Gastrocnemius medialis (tissue), 4 donors: ENCODE data around the gene HEXD. TPM values are rescaled to one million over a fixed set of nuclear protein-coding genes. Genes with fewer than 3 reads are reported as not detected.
"Not testable (repeated sequence)": the region's sequence is repeated elsewhere in the genome, so short reads cannot be mapped to it uniquely, and the experiment has no call there.

Source experiments
- ATAC-seq, 2 donors: fragments of 150-250 bp; one replicate each; pipeline ENCODE4 v1.9.1; 2016
- DNase-seq, 2 donors: peaks; one replicate each; pipeline ENCODE4 v3.0.0-alpha.2; 2019
- H3K27ac ChIP-seq, 4 donors: fragments of 200-600 bp; sonication (generic); 1 replicate in 1 of 4; 2 replicates in 3 of 4; pipeline ENCODE4 v1.5.1; 2016 to 2018; ENCODE audit warnings: mild to moderate bottlenecking in 2 of 4, moderate library complexity in 1 of 4
- H3K27me3 ChIP-seq, 3 donors: fragments of 200-600 bp; sonication (generic) in 2 of 3; 1 replicate in 1 of 3; 2 replicates in 2 of 3; pipeline versions ENCODE4 v1.5.1 to v1.6.0; 2016 to 2019; ENCODE audit warnings: mild to moderate bottlenecking in 1 of 3, moderate library complexity in 1 of 3
- H3K36me3 ChIP-seq, 2 donors: fragments of 200-600 bp; sonication (generic) in 1 of 2; one replicate each; pipeline ENCODE4 v1.5.1; 2017 to 2018
- H3K4me1 ChIP-seq, 2 donors: fragments of 200-600 bp; sonication (generic) in 1 of 2; one replicate each; pipeline ENCODE4 v1.5.1; 2016 to 2017; ENCODE audit warnings: mild to moderate bottlenecking in 2 of 2
- H3K4me3 ChIP-seq, 4 donors: fragments of 200-600 bp; sonication (generic) in 3 of 4; 1 replicate in 1 of 4; 2 replicates in 3 of 4; pipeline ENCODE4 v1.5.1; 2016 to 2019; ENCODE audit warnings: mild to moderate bottlenecking in 2 of 4
- H3K9me3 ChIP-seq, 3 donors: fragments of 200-600 bp; sonication (generic) in 2 of 3; 1 replicate in 1 of 3; 2 replicates in 2 of 3; pipeline ENCODE4 v1.5.1; 2016 to 2019
- CTCF ChIP-seq, 5 experiments: fragments of 450-650 bp in 3 of 5; fragments of 200-600 bp in 2 of 5; sonication (generic) in 2 of 5; IDR thresholded peaks in 4 of 5; conservative IDR thresholded peaks in 1 of 5; 1 replicate in 4 of 5; 2 replicates in 1 of 5; pipeline ENCODE4 v1.5.1; 2016 to 2019; ENCODE audit warnings: antibody characterized with exemption in 5 of 5, mild to moderate bottlenecking in 3 of 5, moderate library complexity in 3 of 5
- POLR2A ChIP-seq, 2 donors: fragments of 450-650 bp; IDR thresholded peaks; one replicate each; pipeline ENCODE4 v1.6.1; 2017; ENCODE audit warnings: antibody characterized with exemption in 2 of 2, mild to moderate bottlenecking in 2 of 2, moderate library complexity in 2 of 2
- in situ Hi-C, 4 donors: fragments of 200-750 bp; cut with MboI; loops; one replicate each; pipeline versions ENCODE4 v1.15.0 to v1.8.0; 2017; ENCODE audit warnings: low sequenced_read_pairs in 4 of 4
- intact Hi-C: fragments of 100-400 bp; cut with DNase I; formaldehyde crosslinking; loops from one replicate; pipeline ENCODE4 v1.15.1; 2023; ENCODE audit warnings: low total_unique reads
- total RNA-seq, 4 donors: library from RNA; depleted of rRNA; stranded (reverse); fragments of >200 nt; gene quantifications; one replicate each; pipeline versions ENCODE4 v1.1.0 to v1.2.3, GENCODE V29; 2016

HEXD gene
- total RNA-seq, 4 donors from 2014 or later = 15.5 to 35.1 (median 22.5) TPM

- H3K9me3 ChIP-seq = no peaks in the 10 kb centered on the region
- ATAC-seq (peak in 1 of 2 donors; percentile 7), DNase-seq (no peak)
- intact Hi-C loops = loop anchor here (1.0 to 10.0 kb wide), 4 partner anchors 43 to 601 kb away; partner anchors contain the start of genes MAFG and WDR45B
- in situ Hi-C loops = no loop called here
- no peak for TF ChIP-seq CTCF (IDR thresholded peaks at IDR 0.05 in 4 of 5, conservative IDR thresholded peaks at IDR 0.05 in 1 of 5)
- no peak for TF ChIP-seq POLR2A (IDR thresholded peaks at IDR 0.05)
- H3K36me3 ChIP-seq = no peaks in the 10 kb centered on the region
- no peaks in the 10 kb centered on the region for H3K27me3 ChIP-seq
- H3K4me3 ChIP-seq = peak overlapping the region; percentile 67 to 100 (median 87)
- H3K27ac ChIP-seq = peak overlapping the region; percentile 84 to 91 (median 89)
- peaks cover 10 to 29% of the 10 kb centered on the region in 2 donors for H3K4me1 ChIP-seq
Observed at GRCh38 chr17:82449883-82450356, 31.8 kb downstream of the HEXD start.

GRCh38 chr17:82450357-82451106, 32.4 kb downstream of the HEXD start, which contains the start of gene CYBC1:
CYBC1 (minus strand) TSS chr17:82450752; CDS start chr17:82449254, 1,498 bp downstream.
- H3K27me3 ChIP-seq = no peaks in the 10 kb centered on the region
- intact Hi-C loops = loop anchor here (1.0 to 10.0 kb wide), 4 partner anchors 43 to 600 kb away; partner anchors contain the start of genes MAFG and WDR45B
- DNase-seq = peak; percentile 83 to 88
- H3K36me3 ChIP-seq = no peaks in the 10 kb centered on the region
- H3K9me3 ChIP-seq = no peaks in the 10 kb centered on the region
- peak; percentile 94 to 95 for ATAC-seq
- no peak for TF ChIP-seq CTCF (IDR thresholded peaks at IDR 0.05 in 4 of 5, conservative IDR thresholded peaks at IDR 0.05 in 1 of 5)
- TF ChIP-seq POLR2A (IDR thresholded peaks at IDR 0.05) = peak; percentile 92 to 98
- peak within 1 kb of the TSS; percentile 67 to 100 (median 87) for H3K4me3 ChIP-seq
- H3K4me1 ChIP-seq = peaks cover 10 to 24% of the 10 kb centered on the region in 2 donors
- peak within 1 kb of the TSS; percentile 84 to 91 (median 89) for H3K27ac ChIP-seq
- in situ Hi-C loops = no loop called here

GRCh38 chr17:82452162-82452561, 34.0 kb downstream of the HEXD start:
- DNase-seq = no peak
- intact Hi-C loops = loop anchor here (10.0 kb wide), 1 partner anchor 527 kb away; the partner anchor contains the start of gene MAFG
- H3K4me1 ChIP-seq = peaks cover 17 to 22% of the 10 kb centered on the region in 2 donors
- H3K4me3 ChIP-seq = no peak overlapping the region
- no peak for TF ChIP-seq CTCF (IDR thresholded peaks at IDR 0.05 in 4 of 5, conservative IDR thresholded peaks at IDR 0.05 in 1 of 5)
- no peak for TF ChIP-seq POLR2A (IDR thresholded peaks at IDR 0.05)
- no peaks in the 10 kb centered on the region for H3K36me3 ChIP-seq
- no peaks in the 10 kb centered on the region for H3K9me3 ChIP-seq
- no peak for ATAC-seq
- in situ Hi-C loops = no loop called here
- no peaks in the 10 kb centered on the region for H3K27me3 ChIP-seq
- H3K27ac ChIP-seq = peak overlapping the region in 2 of 4 donors; percentile 84 to 90

- H3K27me3 ChIP-seq, H3K4me3 ChIP-seq, in situ Hi-C loops, H3K27ac ChIP-seq, H3K36me3 ChIP-seq, DNase-seq, ATAC-seq, H3K9me3 ChIP-seq: not testable (repeated sequence)
- peaks cover 23 to 28% of the 10 kb centered on the region in 2 donors for H3K4me1 ChIP-seq
- intact Hi-C loops = loop anchor here (10.0 kb wide), 1 partner anchor 528 kb away; the partner anchor contains the start of gene MAFG
Observed at GRCh38 chr17:82453151-82453550, 35.0 kb downstream of the HEXD start.

- in situ Hi-C loops, H3K27me3 ChIP-seq, ATAC-seq, H3K9me3 ChIP-seq, DNase-seq, H3K36me3 ChIP-seq, H3K4me3 ChIP-seq, H3K27ac ChIP-seq: not testable (repeated sequence)
- H3K4me1 ChIP-seq = peaks cover 23 to 28% of the 10 kb centered on the region in 2 donors
- intact Hi-C loops = loop anchor here (10.0 kb wide), 1 partner anchor 529 kb away; the partner anchor contains the start of gene MAFG
Observed at GRCh38 chr17:82453706-82454105, 35.6 kb downstream of the HEXD start.
